ENCODE measurements around the gene ABAT.

- TF ChIP-seq EZH2 (IDR thresholded peaks at IDR 0.05; ENCODE audit: borderline replicate concordance, insufficient read depth, low read depth, low read length, poor library complexity, severe bottlenecking) (no peak), CTCF (IDR thresholded peaks at IDR 0.05) (no peak)
These were observed 100.9 kb downstream of the ABAT start for GRCh38 chr16:8775359-8775758.

Measured in B cell (primary cell).